B cell (primary cell): ENCODE measurements around the gene GPR146. TPM values are rescaled to one million over a fixed set of nuclear protein-coding genes. Genes with fewer than 3 reads are reported as not detected.

Source experiments
- ATAC-seq: fragments of 200-7000 bp; cut with Tn5 transposase; one replicate; pipeline ENCODE4 v1.10.0; 2021; ENCODE audit warnings: low read depth, mild to moderate bottlenecking, moderate number of reproducible peaks, moderate library complexity
- CTCF ChIA-PET: fragments of 350-600 bp; sonication (Branson Sonifier 250); formaldehyde crosslinking; loops from one replicate; lab custom pipeline; 2021; ENCODE audit warnings: antibody characterized with exemption, inconsistent platforms; lab: Charles Lee
- POLR2A ChIA-PET: fragments of 350-600 bp; sonication (Branson Sonifier 250); formaldehyde crosslinking; loops from one replicate; lab custom pipeline; 2021; ENCODE audit warnings: antibody characterized with exemption; lab: Charles Lee
- DNase-seq: peaks from one replicate; pipeline ENCODE4 v3.0.0; 2013
- H2AFZ ChIP-seq: 2 replicates; pipeline ENCODE4 v1.6.1; 2012; ENCODE audit warnings: mild to moderate bottlenecking, low read depth, low read length; ENCODE audit not compliant: insufficient read depth, poor library complexity, severe bottlenecking
- H3K27ac ChIP-seq, 2 donors: 1 replicate in 1 of 2; 2 replicates in 1 of 2; pipeline ENCODE4 v1.5.1; 2012 to 2013; ENCODE audit warnings: low read length in 2 of 2, mild to moderate bottlenecking in 2 of 2, moderate library complexity in 1 of 2
- H3K27me3 ChIP-seq, 4 experiments: fragments of 200-600 bp in 1 of 4; sonication (generic) in 1 of 4; replicated peaks in 1 of 4; 1 replicate in 2 of 4; 2 replicates in 2 of 4; pipeline versions ENCODE4 v1.6.1 to v1.7.0; 2013 to 2016; ENCODE audit warnings: low read length in 3 of 4, mild to moderate bottlenecking in 2 of 4, mixed read lengths in 1 of 4, moderate library complexity in 1 of 4; ENCODE audit not compliant: insufficient read depth in 4 of 4, control insufficient read depth in 3 of 4; ENCODE audit errors: control extremely low read depth in 1 of 4
- H3K36me3 ChIP-seq, 2 experiments: replicated peaks in 1 of 2; 1 replicate in 1 of 2; 2 replicates in 1 of 2; pipeline versions ENCODE4 v1.6.1 to v1.7.1; 2013; ENCODE audit warnings: low read length in 1 of 2; ENCODE audit not compliant: insufficient read depth in 2 of 2, control insufficient read depth in 1 of 2; ENCODE audit errors: control extremely low read depth in 1 of 2, extremely low read depth in 1 of 2
- H3K4me1 ChIP-seq, 2 donors: fragments of 200-600 bp in 1 of 2; sonication (generic) in 1 of 2; 1 replicate in 1 of 2; 2 replicates in 1 of 2; pipeline versions ENCODE4 v1.5.1 to v1.6.1; 2013 to 2017; ENCODE audit warnings: low read length in 2 of 2; ENCODE audit not compliant: control insufficient read depth in 2 of 2, insufficient read depth in 2 of 2
- H3K4me2 ChIP-seq: replicated peaks from 2 replicates; pipeline ENCODE3; 2012; ENCODE audit warnings: mild to moderate bottlenecking, low read depth, low read length; ENCODE audit not compliant: poor library complexity, severe bottlenecking
- H3K4me3 ChIP-seq, 5 experiments: fragments of 200-600 bp in 1 of 5; sonication (generic) in 1 of 5; 1 replicate in 3 of 5; 2 replicates in 2 of 5; pipeline versions ENCODE4 v1.5.1 to v1.7.0; 2011 to 2016; ENCODE audit warnings: low read length in 4 of 5, mild to moderate bottlenecking in 4 of 5, low read depth in 2 of 5, control low read depth in 1 of 5, moderate library complexity in 1 of 5; ENCODE audit not compliant: insufficient read depth in 1 of 5; ENCODE audit errors: control extremely low read depth in 1 of 5, extremely low read depth in 1 of 5
- H3K79me2 ChIP-seq: fragments of 200-600 bp; sonication (generic); one replicate; pipeline ENCODE4 v1.6.0; 2016; ENCODE audit warnings: low read length; ENCODE audit not compliant: control insufficient read depth, insufficient read depth
- H3K9ac ChIP-seq: fragments of 200-600 bp; sonication (generic); 2 replicates; pipeline ENCODE4 v1.6.1; 2017; ENCODE audit warnings: mild to moderate bottlenecking, low read length, moderate library complexity
- H3K9me3 ChIP-seq, 3 donors: one replicate each; pipeline versions ENCODE4 v1.6.1 to v1.7.1; 2013; ENCODE audit warnings: low read length in 2 of 3; ENCODE audit not compliant: control insufficient read depth in 2 of 3, insufficient read depth in 1 of 3; ENCODE audit errors: control extremely low read depth in 1 of 3
- H4K20me1 ChIP-seq: 2 replicates; pipeline ENCODE4 v1.6.0; 2012; ENCODE audit warnings: mild to moderate bottlenecking, low read length; ENCODE audit not compliant: insufficient read depth, control insufficient read depth, poor library complexity, severe bottlenecking
- H3K27ac Mint-ChIP-seq: one replicate; pipeline ENCODE4 v1.8.0; 2021; ENCODE audit warnings: mixed read lengths
- H3K27me3 Mint-ChIP-seq: one replicate; pipeline ENCODE4 v1.8.0; 2021; ENCODE audit warnings: mixed read lengths
- H3K4me1 Mint-ChIP-seq: one replicate; pipeline ENCODE4 v1.8.0; 2021; ENCODE audit warnings: mixed read lengths
- H3K4me3 Mint-ChIP-seq: one replicate; pipeline ENCODE4 v1.8.0; 2021; ENCODE audit warnings: mixed read lengths
- H3K9me3 Mint-ChIP-seq: one replicate; pipeline ENCODE4 v1.8.0; 2022; ENCODE audit warnings: mixed read lengths; ENCODE audit not compliant: insufficient read depth
- CTCF ChIP-seq: fragments of 200-600 bp; IDR thresholded peaks from one replicate; pipeline ENCODE4 v1.8.0; 2022; ENCODE audit warnings: antibody characterized with exemption, mild to moderate bottlenecking
- EZH2 ChIP-seq: IDR thresholded peaks from 2 replicates; pipeline ENCODE4 v1.6.1; 2012; ENCODE audit warnings: borderline replicate concordance, low read depth, mild to moderate bottlenecking, moderate library complexity, low read length; ENCODE audit not compliant: insufficient read depth, poor library complexity, severe bottlenecking
- WGBS: methylation state at CpG from one replicate; pipeline ENCODE4 v1.1.5; 2013; ENCODE audit warnings: missing lambda C conversion rate; ENCODE audit not compliant: insufficient coverage; 5-methylcytosine and 5-hydroxymethylcytosine counted together
- intact Hi-C: fragments of 100-400 bp; cut with micrococcal nuclease; formaldehyde crosslinking; loops from one replicate; pipeline ENCODE4 v1.10.0; 2022
- polyA plus RNA-seq: library from polyadenylated mRNA; depleted of rRNA; stranded (reverse); fragments of >200 nt; gene quantifications from 2 replicates; pipeline ENCODE4 v1.2.3, GENCODE V29; 2012
- total RNA-seq, 2 donors: library from RNA; stranded (reverse); fragments of 120-200 nt in 1 of 2; gene quantifications; 1 replicate in 1 of 2; 2 replicates in 1 of 2; pipeline versions ENCODE4 v1.2.3 to v1.2.4, GENCODE V29; 2013 to 2022

The GPR146 gene
- total and polyA plus RNA-seq, 2 donors (not counting 1 experiment from before 2014, with no cell fraction given): 4.2 to 45.4 TPM

GRCh38 chr7:1056785-1057410 is 12.6 kb downstream of the GPR146 start:
- peaks cover 41% of the 10 kb centered on the region in 2 donors for H3K4me1 ChIP-seq
- no peak for ATAC-seq
- WGBS: 99% methylated on average over 23 of the region's 27 CpGs
- Mint-ChIP-seq H3K4me3 (no peak overlapping the region), H3K27me3 (peaks cover 15% of the 10 kb centered on the region), H3K27ac (no peak overlapping the region), H3K4me1 (peaks cover 45% of the 10 kb centered on the region), H3K9me3 (no peaks in the 10 kb centered on the region)
- H4K20me1 ChIP-seq: peaks cover 34% of the 10 kb centered on the region
- H3K27ac ChIP-seq: no peak overlapping the region
- DNase-seq: no peak
- H3K9ac ChIP-seq: no peak overlapping the region
- ChIA-PET POLR2A (interaction anchor here (1.5 kb wide), 1 partner anchor 64 kb away, joined by 5 read pairs; no protein-coding TSS in a partner anchor), CTCF (interaction anchor here (3.0 to 16.5 kb wide), 2 partner anchors 12 to 61 kb away, joined by 13 to 496 read pairs; partner anchors contain the start of gene GPR146)
- H3K27me3 ChIP-seq: peaks cover 0 to 57% (median 18%) of the 10 kb centered on the region in 4 experiments
- intact Hi-C loops: no loop called here
- H3K4me2 ChIP-seq: no peak overlapping the region
- H2AFZ ChIP-seq: no peak overlapping the region
- H3K9me3 ChIP-seq: peaks cover 0 to 25% (median 0%) of the 10 kb centered on the region in 3 donors
- H3K79me2 ChIP-seq: peaks cover 5% of the 10 kb centered on the region
- no peaks in the 10 kb centered on the region for H3K36me3 ChIP-seq
- no peak overlapping the region for H3K4me3 ChIP-seq
- TF ChIP-seq CTCF: no peak
- TF ChIP-seq EZH2: no peak
